Ishikawa (cell line): ENCODE results near the gene CKAP5.

Experiments used
- CEBPB ChIP-seq: IDR thresholded peaks from 2 replicates; pipeline ENCODE4 v1.6.1; 2012
- CREB1 ChIP-seq: IDR thresholded peaks from 2 replicates; pipeline ENCODE4 v1.6.1; 2012; ENCODE audit warnings: low read depth
- EGR1 ChIP-seq: IDR thresholded peaks from 2 replicates; pipeline ENCODE4 v1.6.1; 2012
- EP300 ChIP-seq: IDR thresholded peaks from 2 replicates; pipeline ENCODE4 v1.6.1; 2012; ENCODE audit warnings: borderline replicate concordance
- FOXM1 ChIP-seq: IDR thresholded peaks from 2 replicates; pipeline ENCODE4 v1.6.1; 2012; ENCODE audit warnings: low read depth, borderline replicate concordance
- MAX ChIP-seq: IDR thresholded peaks from 2 replicates; pipeline ENCODE4 v1.6.1; 2012
- NFIC ChIP-seq: IDR thresholded peaks from 2 replicates; pipeline ENCODE4 v1.6.1; 2012
- RAD21 ChIP-seq: IDR thresholded peaks from 2 replicates; pipeline ENCODE4 v1.6.1; 2012; ENCODE audit warnings: low read depth
- TAF1 ChIP-seq: IDR thresholded peaks from 2 replicates; pipeline ENCODE4 v1.6.1; 2012; ENCODE audit warnings: low read depth, mild to moderate bottlenecking
- TCF12 ChIP-seq: IDR thresholded peaks from 2 replicates; pipeline ENCODE4 v1.6.1; 2012; ENCODE audit warnings: low read depth
- TEAD4 ChIP-seq: IDR thresholded peaks from 2 replicates; pipeline ENCODE4 v1.6.1; 2012
- YY1 ChIP-seq: IDR thresholded peaks from 2 replicates; pipeline ENCODE4 v1.6.1; 2012; ENCODE audit warnings: low read depth
- ZBTB7A ChIP-seq: IDR thresholded peaks from 2 replicates; pipeline ENCODE4 v1.6.1; 2012; ENCODE audit warnings: low read depth
- TF ChIP-seq, protein P1 (sequence below): IDR thresholded peaks from 2 replicates; pipeline ENCODE4 v1.6.1; 2012
- TF ChIP-seq, protein P2 (sequence below): IDR thresholded peaks from 2 replicates; pipeline ENCODE4 v1.6.1; 2012; ENCODE audit warnings: low read depth, mild to moderate bottlenecking

CKAP5 gene

DNA sequence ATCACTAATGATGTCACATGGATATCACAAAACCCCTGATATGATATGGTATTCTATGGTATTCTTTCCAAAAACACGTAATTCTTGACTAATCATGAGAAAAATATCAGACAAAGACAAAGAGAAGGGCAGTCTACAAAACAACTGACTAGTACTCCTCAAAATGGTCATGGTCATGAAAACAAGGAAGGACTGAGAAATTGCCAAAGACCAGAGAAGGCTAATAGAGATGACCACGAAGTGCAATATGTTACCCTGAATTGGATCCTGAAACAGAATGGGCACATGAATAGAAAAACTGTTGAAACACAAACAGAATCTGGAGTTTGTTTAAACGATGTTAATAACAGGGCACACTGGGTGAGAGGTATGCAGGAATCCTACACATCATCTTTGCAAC is 10.2 kb downstream of the CKAP5 start:
- TF ChIP-seq MAX (no peak), TAF1 (no peak), NFIC (no peak), ZBTB7A (no peak), RAD21 (no peak), YY1 (no peak)
- TF ChIP-seq, protein P1, sequence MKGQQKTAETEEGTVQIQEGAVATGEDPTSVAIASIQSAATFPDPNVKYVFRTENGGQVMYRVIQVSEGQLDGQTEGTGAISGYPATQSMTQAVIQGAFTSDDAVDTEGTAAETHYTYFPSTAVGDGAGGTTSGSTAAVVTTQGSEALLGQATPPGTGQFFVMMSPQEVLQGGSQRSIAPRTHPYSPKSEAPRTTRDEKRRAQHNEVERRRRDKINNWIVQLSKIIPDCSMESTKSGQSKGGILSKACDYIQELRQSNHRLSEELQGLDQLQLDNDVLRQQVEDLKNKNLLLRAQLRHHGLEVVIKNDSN = no peak

GRCh38 chr11:46834821-46835220 is 11.3 kb downstream of the CKAP5 start:
- TF ChIP-seq FOXM1 (no peak), TAF1 (no peak), EGR1 (no peak), EP300 (no peak), NFIC (no peak), TEAD4 (no peak), CEBPB (no peak), YY1 (no peak), MAX (no peak), CREB1 (no peak), ZBTB7A (no peak), TCF12 (no peak), RAD21 (no peak)
- TF ChIP-seq, protein P1 = no peak
- TF ChIP-seq, protein P2, sequence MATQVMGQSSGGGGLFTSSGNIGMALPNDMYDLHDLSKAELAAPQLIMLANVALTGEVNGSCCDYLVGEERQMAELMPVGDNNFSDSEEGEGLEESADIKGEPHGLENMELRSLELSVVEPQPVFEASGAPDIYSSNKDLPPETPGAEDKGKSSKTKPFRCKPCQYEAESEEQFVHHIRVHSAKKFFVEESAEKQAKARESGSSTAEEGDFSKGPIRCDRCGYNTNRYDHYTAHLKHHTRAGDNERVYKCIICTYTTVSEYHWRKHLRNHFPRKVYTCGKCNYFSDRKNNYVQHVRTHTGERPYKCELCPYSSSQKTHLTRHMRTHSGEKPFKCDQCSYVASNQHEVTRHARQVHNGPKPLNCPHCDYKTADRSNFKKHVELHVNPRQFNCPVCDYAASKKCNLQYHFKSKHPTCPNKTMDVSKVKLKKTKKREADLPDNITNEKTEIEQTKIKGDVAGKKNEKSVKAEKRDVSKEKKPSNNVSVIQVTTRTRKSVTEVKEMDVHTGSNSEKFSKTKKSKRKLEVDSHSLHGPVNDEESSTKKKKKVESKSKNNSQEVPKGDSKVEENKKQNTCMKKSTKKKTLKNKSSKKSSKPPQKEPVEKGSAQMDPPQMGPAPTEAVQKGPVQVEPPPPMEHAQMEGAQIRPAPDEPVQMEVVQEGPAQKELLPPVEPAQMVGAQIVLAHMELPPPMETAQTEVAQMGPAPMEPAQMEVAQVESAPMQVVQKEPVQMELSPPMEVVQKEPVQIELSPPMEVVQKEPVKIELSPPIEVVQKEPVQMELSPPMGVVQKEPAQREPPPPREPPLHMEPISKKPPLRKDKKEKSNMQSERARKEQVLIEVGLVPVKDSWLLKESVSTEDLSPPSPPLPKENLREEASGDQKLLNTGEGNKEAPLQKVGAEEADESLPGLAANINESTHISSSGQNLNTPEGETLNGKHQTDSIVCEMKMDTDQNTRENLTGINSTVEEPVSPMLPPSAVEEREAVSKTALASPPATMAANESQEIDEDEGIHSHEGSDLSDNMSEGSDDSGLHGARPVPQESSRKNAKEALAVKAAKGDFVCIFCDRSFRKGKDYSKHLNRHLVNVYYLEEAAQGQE = no peak

- TF ChIP-seq TAF1 (no peak), CREB1 (no peak), TCF12 (no peak), FOXM1 (no peak), EGR1 (no peak), EP300 (no peak), YY1 (no peak), MAX (no peak), CEBPB (no peak), ZBTB7A (no peak), TEAD4 (no peak), RAD21 (no peak), NFIC (no peak)
- TF ChIP-seq, protein P1 = no peak
- TF ChIP-seq, protein P2 = no peak
These were observed 13.4 kb downstream of the CKAP5 start for GRCh38 chr11:46832511-46833214.

GRCh38 chr11:46827995-46828394 is 18.1 kb downstream of the CKAP5 start:
- TF ChIP-seq YY1 = no peak
- TF ChIP-seq FOXM1 = no peak
- TF ChIP-seq TCF12 = no peak
- no peak for TF ChIP-seq EGR1
- TF ChIP-seq, protein P2 = no peak
- TF ChIP-seq, protein P1 = no peak
- TF ChIP-seq CEBPB = no peak
- no peak for TF ChIP-seq NFIC
- TF ChIP-seq ZBTB7A = no peak
- no peak for TF ChIP-seq TEAD4
- TF ChIP-seq TAF1 = no peak
- TF ChIP-seq RAD21 = no peak
- no peak for TF ChIP-seq CREB1
- no peak for TF ChIP-seq MAX
- TF ChIP-seq EP300 = no peak
